Lung (tissue), 12 donors: Measurements from ENCODE around the gene MAP2K5. TPM values are rescaled to one million over a fixed set of nuclear protein-coding genes. Genes with fewer than 3 reads are reported as not detected.

ENCODE experiments used
- ATAC-seq: fragments of 200-7000 bp; cut with Tn5 transposase; one replicate; pipeline ENCODE4 v1.9.1; 2020; ENCODE audit warnings: moderate number of reproducible peaks; ENCODE audit not compliant: insufficient read depth, low FRiP score
- DNase-seq, 3 donors: peaks; one replicate each; pipeline ENCODE4 v3.0.0-alpha.2; 2013 to 2017
- H3K27ac ChIP-seq, 2 donors: one replicate each; pipeline ENCODE4 v1.5.1; 2013; ENCODE audit warnings: mild to moderate bottlenecking in 2 of 2, moderate library complexity in 2 of 2, control low read depth in 1 of 2, inconsistent platforms in 1 of 2, low read depth in 1 of 2, low read length in 1 of 2
- H3K27me3 ChIP-seq, 3 donors: one replicate each; pipeline ENCODE4 v1.5.1; 2013; ENCODE audit warnings: low read length in 2 of 3; ENCODE audit not compliant: control insufficient read depth in 3 of 3, insufficient read depth in 3 of 3
- H3K36me3 ChIP-seq, 4 donors: one replicate each; pipeline ENCODE4 v1.5.1; 2013; ENCODE audit warnings: low read length in 4 of 4, mild to moderate bottlenecking in 1 of 4, moderate library complexity in 1 of 4; ENCODE audit not compliant: control insufficient read depth in 4 of 4, insufficient read depth in 4 of 4
- H3K4me1 ChIP-seq, 5 donors: one replicate each; pipeline ENCODE4 v1.5.1; 2013; ENCODE audit warnings: low read length in 5 of 5, mild to moderate bottlenecking in 2 of 5, moderate library complexity in 1 of 5; ENCODE audit not compliant: control insufficient read depth in 5 of 5, insufficient read depth in 5 of 5
- H3K4me3 ChIP-seq: one replicate; pipeline ENCODE4 v1.5.1; 2013; ENCODE audit warnings: mild to moderate bottlenecking, control low read depth, moderate library complexity
- H3K9ac ChIP-seq, 2 donors: one replicate each; pipeline ENCODE4 v1.5.1; 2013; ENCODE audit warnings: low read length in 2 of 2, control low read depth in 1 of 2; ENCODE audit not compliant: insufficient read depth in 1 of 2
- H3K9me3 ChIP-seq, 4 donors: one replicate each; pipeline ENCODE4 v1.5.1; 2013; ENCODE audit warnings: low read length in 3 of 4, mild to moderate bottlenecking in 1 of 4, moderate library complexity in 1 of 4; ENCODE audit not compliant: control insufficient read depth in 4 of 4, insufficient read depth in 3 of 4
- CTCF ChIP-seq: IDR thresholded peaks from 2 replicates; pipeline ENCODE4 v1.5.1; 2012; ENCODE audit warnings: mild to moderate bottlenecking; ENCODE audit errors: control extremely low read depth, extremely low read depth
- WGBS, 2 donors: extraction: QIAGEN DNeasy Blood & Tissue Kit; methylation state at CpG; one replicate each; pipeline ENCODE4 v1.1.7; 2013; 5-methylcytosine and 5-hydroxymethylcytosine counted together
- polyA plus RNA-seq, 2 donors: library from polyadenylated mRNA; stranded (reverse); fragments of 200-250 nt; gene quantifications; one replicate each; pipeline ENCODE4 v1.2.1, GENCODE V29; 2013
- total RNA-seq, 2 donors: library from RNA; depleted of rRNA in 1 of 2; stranded (reverse); fragments of >200 nt in 1 of 2; gene quantifications; one replicate each; pipeline ENCODE4 v1.2.1, GENCODE V29; 2014 to 2021
- donor health status: control.
- donor health status: control.
- donor health status: Bipolar disorder and iron deficiency.
- donor health status: healthy.
- donor health status: DM: yes; HTN: yes; CAD: no.

MAP2K5 gene
- total and polyA plus RNA-seq, 4 donors: 6.3 to 19.1 (median 12.4) TPM

DNA sequence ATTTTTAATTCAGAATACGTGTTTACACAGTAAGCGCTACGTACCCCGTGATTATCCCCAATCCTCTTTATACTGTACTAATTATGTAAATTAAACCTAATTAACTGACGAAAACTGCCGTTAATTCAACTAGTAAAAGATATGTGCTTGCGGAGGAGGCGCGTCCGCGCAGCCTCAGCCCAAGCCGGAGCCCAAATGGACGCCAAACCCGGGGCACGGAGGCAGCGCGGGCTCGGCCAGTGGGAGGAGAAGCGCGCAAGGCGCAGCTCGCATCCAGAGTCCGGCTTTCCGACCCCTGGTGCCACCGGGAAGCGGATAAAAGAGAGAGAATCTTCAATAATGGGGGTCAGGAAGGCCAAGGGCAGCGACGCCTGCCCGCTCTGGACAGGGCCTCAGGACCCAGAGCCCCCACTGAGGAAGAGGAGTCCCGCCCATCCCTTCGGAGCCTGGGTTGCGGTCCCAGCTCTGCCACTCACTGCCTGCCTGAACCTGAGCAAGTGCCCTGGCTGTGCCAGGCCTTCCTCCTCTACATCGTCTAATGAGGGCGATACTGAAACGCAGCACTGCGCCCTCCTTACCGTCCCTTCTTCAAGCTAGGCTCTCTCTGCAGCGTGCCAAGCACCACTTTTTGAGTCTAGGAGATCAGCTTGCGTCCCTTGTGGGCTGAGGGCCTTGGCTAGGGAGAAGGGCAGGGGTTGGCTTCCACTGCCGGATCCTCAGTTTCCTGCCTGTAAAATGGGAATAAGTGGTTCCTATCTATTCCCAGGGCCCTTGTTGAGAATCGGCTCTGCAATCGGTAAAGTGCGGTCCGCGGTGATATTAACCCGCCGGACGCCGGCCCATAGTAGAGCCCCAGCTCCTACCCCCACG, 277.9 kb downstream of the MAP2K5 start:
- Histone ChIP-seq H3K4me3 (no peak overlapping the region), H3K27ac (no peak overlapping the region), H3K36me3 (no peaks in the 10 kb centered on the region), H3K4me1 (peaks cover 0 to 25% (median 7%) of the 10 kb centered on the region in 5 donors), H3K27me3 (peaks cover 36 to 73% (median 65%) of the 10 kb centered on the region in 3 donors), H3K9ac (no peak overlapping the region), H3K9me3 (peaks cover 0 to 14% (median 0%) of the 10 kb centered on the region in 4 donors)
- ATAC-seq: no peak
- no peak for TF ChIP-seq CTCF
- 13% methylated on average over 49 to 50 of the region's 50 CpGs for WGBS, 2 donors
- DNase-seq: no peak

- H3K27me3 ChIP-seq: peaks cover 36 to 82% (median 69%) of the 10 kb centered on the region in 3 donors
- H3K27ac ChIP-seq: no peak overlapping the region
- DNase-seq (peak; percentile 81 to 85 (median 84)), ATAC-seq (no peak)
- H3K9me3 ChIP-seq: peaks cover 0 to 13% (median 0%) of the 10 kb centered on the region in 4 donors
- WGBS, 2 donors: 5 to 6% methylated on average over 37 to 39 of the region's 39 CpGs
- peaks cover 0 to 33% (median 8%) of the 10 kb centered on the region in 5 donors for H3K4me1 ChIP-seq
- no peaks in the 10 kb centered on the region for H3K36me3 ChIP-seq
- TF ChIP-seq CTCF: no peak
- no peak overlapping the region for H3K9ac ChIP-seq
- H3K4me3 ChIP-seq: no peak overlapping the region
Measured at GRCh38 chr15:67820992-67821783, 278.7 kb downstream of the MAP2K5 start.

GRCh38 chr15:67821784-67822440, 279.4 kb downstream of the MAP2K5 start:
- ATAC-seq: no peak
- Histone ChIP-seq H3K9me3 (peaks cover 0 to 16% (median 0%) of the 10 kb centered on the region in 4 donors), H3K27me3 (peaks cover 42 to 81% (median 74%) of the 10 kb centered on the region in 3 donors), H3K27ac (no peak overlapping the region), H3K4me1 (peaks cover 0 to 39% (median 8%) of the 10 kb centered on the region in 5 donors), H3K4me3 (no peak overlapping the region), H3K9ac (no peak overlapping the region), H3K36me3 (no peaks in the 10 kb centered on the region)
- no peak for DNase-seq
- TF ChIP-seq CTCF: no peak
- WGBS, 2 donors: 4% methylated on average over 42 to 43 of the region's 43 CpGs
